Neural crest cell (in vitro differentiated cells): Measurements from ENCODE around the gene UBXN6. TPM values are rescaled to one million over a fixed set of nuclear protein-coding genes. Genes with fewer than 3 reads are reported as not detected.

Source experiments
- DNase-seq: peaks from one replicate; pipeline ENCODE4 v3.0.0; 2021; ENCODE audit warnings: low read depth, mixed read lengths, low spot score
- H3K27ac Mint-ChIP-seq: one replicate; pipeline ENCODE4 v1.8.0; 2021; ENCODE audit warnings: mild to moderate bottlenecking, mixed read lengths; ENCODE audit not compliant: unreplicated experiment
- H3K27me3 Mint-ChIP-seq: 2 replicates; pipeline ENCODE4 v1.8.0; 2021; ENCODE audit warnings: low read depth, mild to moderate bottlenecking, mixed read lengths
- H3K36me3 Mint-ChIP-seq: 2 replicates; pipeline ENCODE4 v1.8.0; 2021; ENCODE audit warnings: low read depth, mild to moderate bottlenecking, mixed read lengths
- H3K4me1 Mint-ChIP-seq: 2 replicates; pipeline ENCODE4 v1.8.0; 2021; ENCODE audit warnings: mixed read lengths
- H3K4me3 Mint-ChIP-seq: one replicate; pipeline ENCODE4 v1.8.0; 2021; ENCODE audit warnings: mild to moderate bottlenecking, mixed read lengths
- H3K9me3 Mint-ChIP-seq: 2 replicates; pipeline ENCODE4 v1.8.0; 2021; ENCODE audit warnings: mixed read lengths
- CTCF ChIP-seq: fragments of 200-600 bp; sonication (generic); conservative IDR thresholded peaks from 2 replicates; pipeline ENCODE4 v1.5.0; 2021; ENCODE audit warnings: antibody characterized with exemption, mild to moderate bottlenecking
- total RNA-seq: library from RNA; stranded (reverse); gene quantifications from 2 replicates; pipeline ENCODE4 v1.2.1, GENCODE V29; 2021

Gene UBXN6
- total RNA-seq, 1 donor from 2014 or later: 40.9 TPM

DNA sequence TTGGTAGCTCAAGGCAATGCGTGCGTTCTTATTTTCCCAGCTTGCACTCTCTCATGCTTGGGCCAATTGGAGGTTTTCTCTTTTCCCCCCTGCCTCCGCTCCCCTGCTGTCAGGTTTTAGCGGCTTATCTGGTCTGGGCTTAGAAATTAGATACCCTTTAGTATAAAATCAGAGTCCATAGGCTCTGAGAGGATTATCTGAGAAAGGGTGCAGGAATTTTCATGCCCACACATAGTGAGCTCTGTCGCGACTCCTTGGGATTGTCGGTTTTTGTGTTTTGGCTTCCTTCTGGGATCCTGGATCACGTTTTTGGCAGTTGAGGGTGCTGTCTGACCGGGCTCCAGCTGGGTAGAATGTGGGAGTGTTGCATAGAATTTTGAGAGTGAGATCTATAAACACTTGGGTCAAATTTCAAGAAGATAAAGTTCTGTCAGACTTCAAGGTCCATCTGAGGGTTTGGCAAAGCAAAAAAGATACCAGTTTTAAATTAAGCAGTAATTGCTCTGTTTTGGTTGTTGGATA, 42.7 kb downstream of the UBXN6 start:
- no peak for TF ChIP-seq CTCF
- Mint-ChIP-seq H3K27me3 (no peaks in the 10 kb centered on the region), H3K4me3 (no peak overlapping the region), H3K36me3 (peaks cover 4% of the 10 kb centered on the region), H3K27ac (no peak overlapping the region), H3K4me1 (no peaks in the 10 kb centered on the region), H3K9me3 (no peaks in the 10 kb centered on the region)
- DNase-seq: no peak

DNA sequence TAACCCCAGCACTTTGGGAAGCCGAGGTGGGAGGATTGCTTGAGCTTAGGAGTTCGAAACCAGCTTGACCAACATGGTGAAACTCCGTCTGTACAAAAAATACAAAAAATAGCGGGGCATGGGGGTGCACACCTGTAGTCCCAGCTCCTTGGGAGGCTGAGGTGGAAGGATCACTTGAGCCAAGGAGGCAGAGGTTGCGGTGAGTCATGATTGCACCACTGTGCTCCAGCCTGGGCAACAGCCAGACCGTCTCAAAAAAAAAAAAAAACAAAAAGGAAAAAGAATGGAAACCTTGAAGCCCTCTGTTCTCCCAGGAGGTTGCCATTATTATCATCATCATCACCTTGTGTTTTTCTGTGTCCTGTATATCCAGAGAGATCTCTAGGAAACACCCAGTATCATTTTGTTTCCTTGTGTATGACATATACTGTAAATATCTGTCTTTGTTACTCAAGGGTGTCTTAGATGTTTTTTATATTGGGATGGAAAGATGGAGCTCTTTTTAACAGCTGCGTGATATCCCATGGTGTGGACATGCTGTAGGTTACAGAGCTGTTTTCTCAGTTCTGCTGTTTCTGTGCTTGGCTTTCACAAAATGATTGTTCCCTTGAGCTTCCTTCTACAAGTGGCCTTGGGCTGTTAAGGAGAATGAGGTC, 43.3 kb downstream of the UBXN6 start:
- peaks cover 4% of the 10 kb centered on the region for H3K36me3 Mint-ChIP-seq
- no peaks in the 10 kb centered on the region for H3K4me1 Mint-ChIP-seq
- TF ChIP-seq CTCF: no peak
- no peaks in the 10 kb centered on the region for H3K27me3 Mint-ChIP-seq
- no peaks in the 10 kb centered on the region for H3K9me3 Mint-ChIP-seq
- no peak overlapping the region for H3K4me3 Mint-ChIP-seq
- no peak overlapping the region for H3K27ac Mint-ChIP-seq
- DNase-seq: no peak

DNA sequence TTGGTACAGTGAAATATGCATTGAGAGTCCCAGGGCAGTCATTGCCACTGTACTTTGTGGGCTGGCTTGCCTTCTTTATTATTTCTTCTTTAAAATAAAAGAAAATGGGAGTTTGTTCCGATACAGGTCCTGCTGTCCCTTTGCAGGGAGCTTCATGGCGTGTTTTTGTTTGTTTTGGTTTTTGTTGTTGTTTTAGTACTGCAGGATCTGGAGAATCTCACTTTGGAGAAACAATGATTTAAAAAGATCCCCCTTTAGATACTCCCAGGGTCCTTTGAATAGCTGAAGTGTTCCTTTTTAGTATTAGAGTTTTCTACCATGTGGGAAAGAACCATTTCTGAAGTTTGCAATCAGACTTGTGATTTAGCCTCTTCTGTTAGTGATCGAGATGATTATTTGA, 44.0 kb downstream of the UBXN6 start:
- Mint-ChIP-seq H3K4me3 (no peak overlapping the region), H3K4me1 (peaks cover 5% of the 10 kb centered on the region), H3K36me3 (peaks cover 9% of the 10 kb centered on the region), H3K27ac (no peak overlapping the region), H3K9me3 (no peaks in the 10 kb centered on the region), H3K27me3 (no peaks in the 10 kb centered on the region)
- no peak for TF ChIP-seq CTCF
- DNase-seq: no peak

GRCh38 chr19:4409123-4409933, 48.3 kb downstream of the UBXN6 start:
- no peak for TF ChIP-seq CTCF
- no peaks in the 10 kb centered on the region for H3K9me3 Mint-ChIP-seq
- no peak overlapping the region for H3K27ac Mint-ChIP-seq
- H3K36me3 Mint-ChIP-seq: peaks cover 10% of the 10 kb centered on the region
- H3K4me1 Mint-ChIP-seq: peaks cover 20% of the 10 kb centered on the region
- H3K4me3 Mint-ChIP-seq: no peak overlapping the region
- DNase-seq: no peak
- no peaks in the 10 kb centered on the region for H3K27me3 Mint-ChIP-seq

DNA sequence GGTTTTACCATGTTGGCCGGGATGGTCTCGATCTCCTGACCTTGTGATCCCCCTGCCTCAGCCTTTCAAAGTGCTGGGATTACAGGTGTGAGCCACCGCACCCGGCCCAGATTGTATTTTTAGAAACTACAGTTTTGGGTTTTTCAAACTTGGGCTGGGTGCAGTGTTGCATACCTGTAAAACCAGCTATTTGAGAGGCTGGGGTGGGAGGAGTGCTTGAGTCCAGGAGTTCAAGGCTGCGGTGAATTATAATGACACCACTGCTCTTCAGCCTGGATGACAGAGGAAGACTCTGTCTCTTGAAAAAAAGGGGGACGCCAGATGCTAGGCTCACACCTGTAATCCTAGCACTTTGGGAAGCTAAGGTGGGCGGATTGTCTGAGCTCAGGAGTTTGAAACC, 51.0 kb downstream of the UBXN6 start:
- Mint-ChIP-seq H3K27ac (no peak overlapping the region), H3K36me3 (peaks cover 8% of the 10 kb centered on the region), H3K4me3 (no peak overlapping the region), H3K27me3 (no peaks in the 10 kb centered on the region), H3K4me1 (peaks cover 37% of the 10 kb centered on the region), H3K9me3 (no peaks in the 10 kb centered on the region)
- TF ChIP-seq CTCF: no peak
- no peak for DNase-seq
